GM12891 (cell line): ENCODE results near the gene BACE2.

ENCODE experiments used
- DNase-seq: peaks from one replicate; pipeline ENCODE4 v3.0.0; 2011; ENCODE audit warnings: low spot score; ENCODE audit not compliant: insufficient read length
- FAIRE-seq: peaks from 2 replicates; lab custom pipeline; 2011; peaks lifted over from hg19 to GRCh38; lab: Jason Lieb, UNC
- PAX5 ChIP-seq: IDR thresholded peaks from 2 replicates; pipeline ENCODE4 v1.6.1; 2011; ENCODE audit warnings: low read length, moderate library complexity, mild to moderate bottlenecking; ENCODE audit not compliant: insufficient read depth, severe bottlenecking
- POLR2A ChIP-seq: IDR thresholded peaks from 2 replicates; pipeline ENCODE4 v1.6.1; 2011; ENCODE audit warnings: low read depth, low read length, control low read depth
- POLR2AphosphoS5 ChIP-seq: IDR thresholded peaks from 2 replicates; pipeline ENCODE4 v1.6.1; 2011; ENCODE audit warnings: low read depth, low read length, control low read depth
- POU2F2 ChIP-seq: IDR thresholded peaks from 2 replicates; pipeline ENCODE4 v1.6.1; 2011; ENCODE audit warnings: low read depth, mild to moderate bottlenecking, control low read depth, low read length, moderate library complexity
- SPI1 ChIP-seq: IDR thresholded peaks from 2 replicates; pipeline ENCODE4 v1.6.1; 2011; ENCODE audit warnings: low read depth, low read length, control low read depth
- TAF1 ChIP-seq: IDR thresholded peaks from 2 replicates; pipeline ENCODE4 v1.6.1; 2011; ENCODE audit warnings: low read depth, low read length, control low read depth

BACE2 gene

GRCh38 chr21:41147979-41148355, 20.0 kb upstream of the BACE2 start:
- TF ChIP-seq POLR2A: no peak
- no peak for TF ChIP-seq PAX5
- no peak for TF ChIP-seq POLR2AphosphoS5
- TF ChIP-seq TAF1: no peak
- no peak for TF ChIP-seq POU2F2
- no peak for TF ChIP-seq SPI1
- DNase-seq (no peak), FAIRE-seq (no peak)

- TF ChIP-seq TAF1 (no peak), POLR2A (no peak), POU2F2 (no peak), PAX5 (no peak), POLR2AphosphoS5 (no peak), SPI1 (no peak)
- no peak for FAIRE-seq
- no peak for DNase-seq
Observed at GRCh38 chr21:41148798-41149197, 19.2 kb upstream of the BACE2 start.

GRCh38 chr21:41149199-41149598, 18.8 kb upstream of the BACE2 start:
- no peak for TF ChIP-seq TAF1
- TF ChIP-seq POU2F2: no peak
- TF ChIP-seq SPI1: no peak
- TF ChIP-seq POLR2AphosphoS5: no peak
- TF ChIP-seq POLR2A: no peak
- TF ChIP-seq PAX5: no peak
- DNase-seq (no peak), FAIRE-seq (no peak)

GRCh38 chr21:41152147-41152546, 15.8 kb upstream of the BACE2 start:
- FAIRE-seq (no peak), DNase-seq (no peak)
- TF ChIP-seq POU2F2 (no peak), POLR2AphosphoS5 (no peak), POLR2A (no peak), SPI1 (no peak), TAF1 (no peak), PAX5 (no peak)

GRCh38 chr21:41153443-41153842, 14.5 kb upstream of the BACE2 start:
- FAIRE-seq (no peak), DNase-seq (no peak)
- TF ChIP-seq POLR2A (no peak), PAX5 (no peak), POLR2AphosphoS5 (no peak), TAF1 (no peak), SPI1 (no peak), POU2F2 (no peak)

- FAIRE-seq: no peak
- DNase-seq: no peak
- TF ChIP-seq POU2F2: no peak
- TF ChIP-seq PAX5: no peak
- TF ChIP-seq SPI1: no peak
- TF ChIP-seq TAF1: no peak
- TF ChIP-seq POLR2AphosphoS5: no peak
- TF ChIP-seq POLR2A: no peak
Observed at GRCh38 chr21:41156142-41156541, 11.8 kb upstream of the BACE2 start.

GRCh38 chr21:41158026-41158425, 9.9 kb upstream of the BACE2 start:
- TF ChIP-seq PAX5 (no peak), POLR2AphosphoS5 (no peak), SPI1 (no peak), POLR2A (no peak), POU2F2 (no peak), TAF1 (no peak)
- FAIRE-seq: no peak
- no peak for DNase-seq

GRCh38 chr21:41160036-41160435, 7.9 kb upstream of the BACE2 start:
- no peak for TF ChIP-seq TAF1
- no peak for TF ChIP-seq PAX5
- no peak for TF ChIP-seq POU2F2
- DNase-seq (no peak), FAIRE-seq (no peak)

GRCh38 chr21:41161428-41161827, 6.5 kb upstream of the BACE2 start:
- DNase-seq (no peak), FAIRE-seq (no peak)
- TF ChIP-seq TAF1 (no peak), POU2F2 (no peak), PAX5 (no peak), POLR2AphosphoS5 (no peak), SPI1 (no peak), POLR2A (no peak)

- TF ChIP-seq PAX5 (no peak), POU2F2 (no peak), TAF1 (no peak), POLR2AphosphoS5 (no peak), POLR2A (no peak)
- no peak for FAIRE-seq
- no peak for DNase-seq
Observed at GRCh38 chr21:41162096-41162495, 5.9 kb upstream of the BACE2 start.

- FAIRE-seq: no peak
- TF ChIP-seq POLR2AphosphoS5 (no peak), TAF1 (no peak), SPI1 (no peak), POU2F2 (no peak), POLR2A (no peak), PAX5 (no peak)
Observed at GRCh38 chr21:41163091-41163490, 4.9 kb upstream of the BACE2 start.

GRCh38 chr21:41164052-41164451, 3.9 kb upstream of the BACE2 start:
- no peak for TF ChIP-seq PAX5
- no peak for TF ChIP-seq POLR2A
- no peak for TF ChIP-seq TAF1
- TF ChIP-seq POU2F2: no peak
- no peak for TF ChIP-seq POLR2AphosphoS5
- TF ChIP-seq SPI1: no peak
- DNase-seq: no peak
- FAIRE-seq: no peak

More at GRCh38 chr21:41163091-41163490, 4.9 kb upstream of the BACE2 start:
- DNase-seq: no peak
